DND-41 (cell line): Measurements from ENCODE around the gene HSD17B1.
A peak's percentile ranks its signal among the peaks of the same experiment; 100 is the strongest.

Experiments
- ATAC-seq: fragments of 200-7000 bp; cut with Tn5 transposase; 3 replicates; pipeline ENCODE4 v1.9.1; 2021; ENCODE audit warnings: low read depth; ENCODE audit not compliant: insufficient read depth
- DNase-seq: peaks from one replicate; pipeline ENCODE4 v3.0.0-alpha.2; 2020
- H2AFZ ChIP-seq: 2 replicates; pipeline ENCODE4 v1.6.0; 2012; ENCODE audit warnings: low read depth, low read length
- H3K27ac ChIP-seq: 2 replicates; pipeline ENCODE4 v1.5.1; 2012; ENCODE audit warnings: low read length, inconsistent platforms
- H3K27me3 ChIP-seq: fragments of 200-600 bp; sonication (generic); 2 replicates; pipeline ENCODE4 v1.6.0; 2012; ENCODE audit warnings: low read length, mild to moderate bottlenecking, inconsistent platforms; ENCODE audit not compliant: insufficient read depth, poor library complexity
- H3K36me3 ChIP-seq: 2 replicates; pipeline ENCODE4 v1.5.1; 2012; ENCODE audit warnings: low read length, inconsistent platforms; ENCODE audit not compliant: insufficient read depth
- H3K4me1 ChIP-seq: 2 replicates; pipeline ENCODE4 v1.5.1; 2012; ENCODE audit warnings: mild to moderate bottlenecking, low read length; ENCODE audit not compliant: insufficient read depth
- H3K4me2 ChIP-seq: 2 replicates; pipeline ENCODE4 v1.6.0; 2012; ENCODE audit warnings: mild to moderate bottlenecking, moderate library complexity, low read length, inconsistent platforms; ENCODE audit not compliant: insufficient read depth
- H3K4me3 ChIP-seq, 2 experiments: fragments of 200-600 bp in 1 of 2; shearing (Covaris generic) in 1 of 2; 2 replicates each; pipeline ENCODE4 v1.5.1; 2012 to 2016; ENCODE audit warnings: inconsistent platforms in 2 of 2, low read length in 2 of 2, mild to moderate bottlenecking in 2 of 2, low read depth in 1 of 2, moderate library complexity in 1 of 2
- H3K79me2 ChIP-seq: 2 replicates; pipeline ENCODE4 v1.6.0; 2012; ENCODE audit warnings: low read length, inconsistent platforms; ENCODE audit not compliant: insufficient read depth
- H3K9ac ChIP-seq: 2 replicates; pipeline ENCODE4 v1.6.0; 2012; ENCODE audit warnings: low read depth, mild to moderate bottlenecking, inconsistent platforms, low read length, moderate library complexity
- H3K9me3 ChIP-seq: 2 replicates; pipeline ENCODE4 v1.5.1; 2012; ENCODE audit warnings: low read length, moderate library complexity, mild to moderate bottlenecking, inconsistent platforms; ENCODE audit not compliant: insufficient read depth, severe bottlenecking
- H4K20me1 ChIP-seq: 2 replicates; pipeline ENCODE4 v1.6.0; 2012; ENCODE audit warnings: low read length; ENCODE audit not compliant: insufficient read depth
- EZH2 ChIP-seq: IDR thresholded peaks from 3 replicates; pipeline ENCODE4 v1.6.1; 2012; ENCODE audit warnings: borderline replicate concordance, low read depth, mild to moderate bottlenecking, moderate library complexity, low read length, inconsistent platforms; ENCODE audit not compliant: severe bottlenecking
- TF ChIP-seq, protein P1 (sequence below): IDR thresholded peaks from 2 replicates; pipeline ENCODE4 v1.5.1; 2012; ENCODE audit warnings: borderline replicate concordance, low read length, moderate library complexity, mild to moderate bottlenecking; ENCODE audit not compliant: poor library complexity, severe bottlenecking; ENCODE audit errors: extremely low read depth

HSD17B1 gene

DNA sequence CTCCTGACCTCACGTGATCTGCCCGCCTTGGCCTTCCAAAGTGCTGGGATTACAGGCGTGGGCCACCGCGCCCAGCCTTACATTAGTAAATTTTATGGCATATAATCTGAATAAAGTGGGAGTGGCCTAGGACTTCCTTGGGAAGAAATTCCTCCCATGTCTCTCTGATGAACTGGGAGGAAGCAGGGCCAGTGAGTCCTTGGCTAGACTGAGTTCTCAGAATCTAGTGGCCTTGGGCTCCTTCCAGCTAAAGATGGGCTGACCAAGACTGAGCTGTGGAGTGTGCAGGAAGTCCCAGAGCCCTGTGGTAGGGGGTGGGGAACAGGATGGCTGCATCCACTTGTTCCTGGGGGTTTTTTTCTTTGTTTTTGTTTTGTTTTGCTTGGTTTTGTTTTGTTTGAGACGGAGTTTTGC lies 26.7 kb upstream of the HSD17B1 start:
- H3K4me1 ChIP-seq = peaks cover 26% of the 10 kb centered on the region
- H2AFZ ChIP-seq = no peak overlapping the region
- no peak overlapping the region for H3K4me2 ChIP-seq
- no peaks in the 10 kb centered on the region for H3K79me2 ChIP-seq
- H3K4me3 ChIP-seq = no peak overlapping the region
- no peak for ATAC-seq
- no peak for TF ChIP-seq EZH2
- TF ChIP-seq, protein P1, sequence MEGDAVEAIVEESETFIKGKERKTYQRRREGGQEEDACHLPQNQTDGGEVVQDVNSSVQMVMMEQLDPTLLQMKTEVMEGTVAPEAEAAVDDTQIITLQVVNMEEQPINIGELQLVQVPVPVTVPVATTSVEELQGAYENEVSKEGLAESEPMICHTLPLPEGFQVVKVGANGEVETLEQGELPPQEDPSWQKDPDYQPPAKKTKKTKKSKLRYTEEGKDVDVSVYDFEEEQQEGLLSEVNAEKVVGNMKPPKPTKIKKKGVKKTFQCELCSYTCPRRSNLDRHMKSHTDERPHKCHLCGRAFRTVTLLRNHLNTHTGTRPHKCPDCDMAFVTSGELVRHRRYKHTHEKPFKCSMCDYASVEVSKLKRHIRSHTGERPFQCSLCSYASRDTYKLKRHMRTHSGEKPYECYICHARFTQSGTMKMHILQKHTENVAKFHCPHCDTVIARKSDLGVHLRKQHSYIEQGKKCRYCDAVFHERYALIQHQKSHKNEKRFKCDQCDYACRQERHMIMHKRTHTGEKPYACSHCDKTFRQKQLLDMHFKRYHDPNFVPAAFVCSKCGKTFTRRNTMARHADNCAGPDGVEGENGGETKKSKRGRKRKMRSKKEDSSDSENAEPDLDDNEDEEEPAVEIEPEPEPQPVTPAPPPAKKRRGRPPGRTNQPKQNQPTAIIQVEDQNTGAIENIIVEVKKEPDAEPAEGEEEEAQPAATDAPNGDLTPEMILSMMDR = no peak
- no peaks in the 10 kb centered on the region for H4K20me1 ChIP-seq
- no peaks in the 10 kb centered on the region for H3K9me3 ChIP-seq
- no peak overlapping the region for H3K9ac ChIP-seq
- H3K27ac ChIP-seq = no peak overlapping the region
- no peaks in the 10 kb centered on the region for H3K36me3 ChIP-seq
- DNase-seq = no peak
- no peaks in the 10 kb centered on the region for H3K27me3 ChIP-seq

DNA sequence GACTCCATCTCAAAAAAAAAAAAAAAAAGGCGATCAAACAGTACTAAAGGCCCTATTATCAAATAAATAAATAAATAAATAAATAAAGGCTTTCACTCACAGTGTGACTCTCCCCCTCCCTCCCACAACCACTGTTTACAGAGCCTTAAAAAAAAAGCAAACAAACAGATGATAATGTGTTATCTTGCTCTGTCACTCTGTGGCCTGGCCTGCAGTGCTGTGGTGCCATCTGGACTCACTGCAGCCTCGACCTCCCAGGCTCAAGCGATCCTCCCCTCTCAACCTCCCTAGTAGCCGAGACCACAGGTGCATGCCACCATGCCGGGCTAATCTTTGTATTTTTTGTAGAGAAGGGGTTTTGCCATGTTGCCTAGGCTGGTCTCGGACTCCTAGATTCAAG lies 24.8 kb upstream of the HSD17B1 start:
- H3K4me3 ChIP-seq = no peak overlapping the region
- no peaks in the 10 kb centered on the region for H4K20me1 ChIP-seq
- no peaks in the 10 kb centered on the region for H3K79me2 ChIP-seq
- H2AFZ ChIP-seq = no peak overlapping the region
- no peak overlapping the region for H3K4me2 ChIP-seq
- H3K36me3 ChIP-seq = no peaks in the 10 kb centered on the region
- H3K4me1 ChIP-seq = peaks cover 39% of the 10 kb centered on the region
- no peak for TF ChIP-seq EZH2
- TF ChIP-seq, protein P1 = no peak
- no peak overlapping the region for H3K9ac ChIP-seq
- DNase-seq (no peak), ATAC-seq (no peak)
- no peak overlapping the region for H3K27ac ChIP-seq
- H3K27me3 ChIP-seq = no peaks in the 10 kb centered on the region
- no peaks in the 10 kb centered on the region for H3K9me3 ChIP-seq

DNA sequence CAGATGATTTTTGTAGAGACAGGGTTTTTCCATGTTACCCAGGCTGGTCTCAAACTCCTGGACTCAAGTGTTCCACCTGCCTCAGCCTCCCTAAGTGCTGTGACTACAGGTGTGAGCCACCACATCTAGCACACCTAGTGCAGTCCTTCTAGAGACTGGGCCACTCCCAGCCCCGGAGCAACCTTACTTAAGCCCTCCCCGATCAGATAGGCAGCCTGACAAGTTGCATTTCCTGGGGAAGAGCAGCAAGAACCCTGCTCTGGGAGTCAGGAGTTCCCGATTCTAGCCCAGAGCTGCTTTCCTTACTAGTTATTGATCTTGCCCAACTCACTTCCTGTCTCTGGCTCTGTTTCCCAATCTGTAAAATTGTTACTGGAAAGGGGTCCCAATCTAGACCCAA lies 23.7 kb upstream of the HSD17B1 start:
- peaks cover 48% of the 10 kb centered on the region for H3K4me1 ChIP-seq
- H3K27me3 ChIP-seq = no peaks in the 10 kb centered on the region
- no peak for ATAC-seq
- TF ChIP-seq, protein P1 = no peak
- TF ChIP-seq EZH2 = no peak
- H3K36me3 ChIP-seq = no peaks in the 10 kb centered on the region
- DNase-seq = no peak
- no peak overlapping the region for H3K4me2 ChIP-seq
- no peak overlapping the region for H3K4me3 ChIP-seq
- H3K27ac ChIP-seq = peak overlapping the region; percentile 24
- no peak overlapping the region for H2AFZ ChIP-seq
- H3K9me3 ChIP-seq = no peaks in the 10 kb centered on the region
- no peaks in the 10 kb centered on the region for H4K20me1 ChIP-seq
- H3K79me2 ChIP-seq = no peaks in the 10 kb centered on the region
- no peak overlapping the region for H3K9ac ChIP-seq

DNA sequence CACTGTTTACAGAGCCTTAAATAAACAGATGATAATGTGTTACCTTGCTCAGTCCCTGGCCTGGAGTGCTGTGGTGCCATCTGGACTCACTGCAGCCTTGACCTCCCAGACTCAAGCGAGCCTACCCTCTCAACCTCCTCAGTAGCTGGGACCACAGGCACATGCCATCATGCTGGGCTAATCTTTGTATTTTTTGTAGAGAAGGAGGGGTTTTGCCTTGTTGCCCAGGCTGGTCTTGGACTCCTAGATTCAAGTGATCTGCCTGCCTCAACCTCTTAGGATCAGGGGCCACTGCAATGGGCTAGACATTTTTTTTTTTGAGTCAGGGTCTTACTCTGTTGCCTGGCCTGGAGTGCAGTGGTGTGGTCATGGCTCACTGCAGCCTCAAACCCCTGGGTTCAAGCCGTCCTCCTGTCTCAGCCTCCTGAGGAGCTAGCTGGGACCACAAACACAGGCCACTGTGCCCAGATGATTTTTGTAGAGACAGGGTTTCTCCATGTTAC lies 21.7 kb upstream of the HSD17B1 start:
- Histone ChIP-seq H3K4me2 (peak overlapping the region; percentile 69), H3K4me1 (peaks cover 59% of the 10 kb centered on the region), H3K4me3 (peak overlapping the region in 1 of 2 experiments; percentile 41; a peak in 1 of 4 replicates), H3K27ac (peak overlapping the region; percentile 93), H3K79me2 (no peaks in the 10 kb centered on the region), H2AFZ (peak overlapping the region; percentile 74), H3K9ac (peak overlapping the region; percentile 62), H4K20me1 (no peaks in the 10 kb centered on the region), H3K36me3 (no peaks in the 10 kb centered on the region), H3K9me3 (no peaks in the 10 kb centered on the region), H3K27me3 (no peaks in the 10 kb centered on the region)
- DNase-seq (no peak), ATAC-seq (no peak)
- TF ChIP-seq, protein P1 = no peak
- TF ChIP-seq EZH2 = no peak
